ENCODE results near the gene XPR1.

DNA sequence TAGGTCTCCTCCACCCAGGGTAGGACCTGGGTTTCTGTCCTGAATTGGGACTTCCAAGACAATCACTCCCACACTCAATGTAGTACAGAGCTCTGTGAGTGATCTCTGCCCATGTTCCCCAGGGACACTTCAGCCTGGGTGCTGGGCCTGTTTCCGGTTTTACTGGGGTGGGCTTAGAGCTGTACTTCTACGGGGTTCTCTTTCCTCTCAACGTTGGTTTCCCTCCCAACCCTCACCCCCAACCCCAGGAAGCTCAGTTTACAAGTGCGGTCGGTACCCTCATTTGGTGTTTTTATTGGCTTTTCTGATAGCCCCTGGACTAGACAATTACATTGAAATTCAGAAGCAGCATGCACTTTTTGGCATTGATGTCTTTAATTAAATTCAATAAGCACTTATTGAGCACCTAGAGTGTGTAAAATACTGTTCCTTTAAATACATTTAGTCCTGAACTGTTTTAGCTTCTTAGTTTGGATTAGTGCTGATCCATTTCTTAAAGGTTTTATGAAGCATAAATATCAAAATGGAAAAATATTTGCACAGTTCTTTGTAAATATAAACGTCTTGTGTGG, 542 bp upstream of the XPR1 start:
- TF ChIP-seq, protein P1, sequence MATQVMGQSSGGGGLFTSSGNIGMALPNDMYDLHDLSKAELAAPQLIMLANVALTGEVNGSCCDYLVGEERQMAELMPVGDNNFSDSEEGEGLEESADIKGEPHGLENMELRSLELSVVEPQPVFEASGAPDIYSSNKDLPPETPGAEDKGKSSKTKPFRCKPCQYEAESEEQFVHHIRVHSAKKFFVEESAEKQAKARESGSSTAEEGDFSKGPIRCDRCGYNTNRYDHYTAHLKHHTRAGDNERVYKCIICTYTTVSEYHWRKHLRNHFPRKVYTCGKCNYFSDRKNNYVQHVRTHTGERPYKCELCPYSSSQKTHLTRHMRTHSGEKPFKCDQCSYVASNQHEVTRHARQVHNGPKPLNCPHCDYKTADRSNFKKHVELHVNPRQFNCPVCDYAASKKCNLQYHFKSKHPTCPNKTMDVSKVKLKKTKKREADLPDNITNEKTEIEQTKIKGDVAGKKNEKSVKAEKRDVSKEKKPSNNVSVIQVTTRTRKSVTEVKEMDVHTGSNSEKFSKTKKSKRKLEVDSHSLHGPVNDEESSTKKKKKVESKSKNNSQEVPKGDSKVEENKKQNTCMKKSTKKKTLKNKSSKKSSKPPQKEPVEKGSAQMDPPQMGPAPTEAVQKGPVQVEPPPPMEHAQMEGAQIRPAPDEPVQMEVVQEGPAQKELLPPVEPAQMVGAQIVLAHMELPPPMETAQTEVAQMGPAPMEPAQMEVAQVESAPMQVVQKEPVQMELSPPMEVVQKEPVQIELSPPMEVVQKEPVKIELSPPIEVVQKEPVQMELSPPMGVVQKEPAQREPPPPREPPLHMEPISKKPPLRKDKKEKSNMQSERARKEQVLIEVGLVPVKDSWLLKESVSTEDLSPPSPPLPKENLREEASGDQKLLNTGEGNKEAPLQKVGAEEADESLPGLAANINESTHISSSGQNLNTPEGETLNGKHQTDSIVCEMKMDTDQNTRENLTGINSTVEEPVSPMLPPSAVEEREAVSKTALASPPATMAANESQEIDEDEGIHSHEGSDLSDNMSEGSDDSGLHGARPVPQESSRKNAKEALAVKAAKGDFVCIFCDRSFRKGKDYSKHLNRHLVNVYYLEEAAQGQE (IDR thresholded peaks at IDR 0.05; ENCODE audit: low read depth), result no peak
- TF ChIP-seq NFIC (IDR thresholded peaks at IDR 0.05), result no peak
- TF ChIP-seq RAD21 (IDR thresholded peaks at IDR 0.05; ENCODE audit: low read depth), result no peak
- no peak for TF ChIP-seq EP300 (IDR thresholded peaks at IDR 0.05; ENCODE audit: borderline replicate concordance)
- TF ChIP-seq YY1 (IDR thresholded peaks at IDR 0.05; ENCODE audit: low read depth), result no peak
- TF ChIP-seq EGR1 (IDR thresholded peaks at IDR 0.05), result no peak
- TF ChIP-seq, protein P2, sequence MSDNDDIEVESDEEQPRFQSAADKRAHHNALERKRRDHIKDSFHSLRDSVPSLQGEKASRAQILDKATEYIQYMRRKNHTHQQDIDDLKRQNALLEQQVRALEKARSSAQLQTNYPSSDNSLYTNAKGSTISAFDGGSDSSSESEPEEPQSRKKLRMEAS (IDR thresholded peaks at IDR 0.05), result no peak
- TF ChIP-seq CEBPB (IDR thresholded peaks at IDR 0.05), result no peak
- no peak for TF ChIP-seq TAF1 (IDR thresholded peaks at IDR 0.05; ENCODE audit: low read depth)
- no peak for TF ChIP-seq TEAD4 (IDR thresholded peaks at IDR 0.05)
- no peak for TF ChIP-seq FOXM1 (IDR thresholded peaks at IDR 0.05; ENCODE audit: borderline replicate concordance, low read depth)
- TF ChIP-seq CREB1 (IDR thresholded peaks at IDR 0.05; ENCODE audit: low read depth), result no peak
- no peak for TF ChIP-seq ZBTB7A (IDR thresholded peaks at IDR 0.05; ENCODE audit: low read depth)

All from Ishikawa (cell line).